NCI-H146 treated with DMSO at 0.1 percent for 48 hours (cell line): ENCODE data around the gene CLK2.

Source experiments
- DNase-seq: peaks from one replicate; lab custom pipeline; 2025; ENCODE audit not compliant: unreplicated experiment; lab: John Stamatoyannopoulos, UW

The CLK2 gene

GRCh38 chr1:155273343-155274245 lies at the start of gene CLK2:
TSS of gene CLK2 (minus strand) at chr1:155273504. CDS start at chr1:155270977, 2,527 bp downstream.
- peak; percentile 95 for DNase-seq

DNA sequence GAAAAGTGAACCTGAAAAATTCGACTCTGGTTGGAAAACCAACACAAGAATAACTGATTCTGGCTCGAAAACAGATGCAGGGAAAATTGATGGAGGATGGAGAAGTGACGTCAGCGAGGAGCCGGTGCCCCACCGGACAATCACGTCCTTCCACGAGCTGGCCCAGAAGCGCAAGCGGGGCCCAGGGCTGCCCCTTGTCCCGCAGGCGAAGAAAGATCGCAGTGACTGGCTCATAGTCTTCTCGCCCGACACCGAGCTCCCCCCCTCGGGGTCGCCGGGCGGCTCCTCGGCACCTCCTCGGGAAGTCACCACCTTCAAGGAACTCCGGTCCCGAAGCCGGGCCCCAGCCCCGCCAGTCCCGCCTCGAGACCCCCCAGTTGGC lies 49.3 kb upstream of the CLK2 start:
- DNase-seq: no peak

GRCh38 chr1:155321639-155322503 lies 48.6 kb upstream of the CLK2 start:
- DNase-seq: no peak

- peak; percentile 10 for DNase-seq
Observed at GRCh38 chr1:155320661-155321617, 47.6 kb upstream of the CLK2 start, which contains the start of gene RUSC1. TSS of gene RUSC1 (plus strand) at chr1:155320894. CDS start at chr1:155321774, 880 bp downstream.

DNA sequence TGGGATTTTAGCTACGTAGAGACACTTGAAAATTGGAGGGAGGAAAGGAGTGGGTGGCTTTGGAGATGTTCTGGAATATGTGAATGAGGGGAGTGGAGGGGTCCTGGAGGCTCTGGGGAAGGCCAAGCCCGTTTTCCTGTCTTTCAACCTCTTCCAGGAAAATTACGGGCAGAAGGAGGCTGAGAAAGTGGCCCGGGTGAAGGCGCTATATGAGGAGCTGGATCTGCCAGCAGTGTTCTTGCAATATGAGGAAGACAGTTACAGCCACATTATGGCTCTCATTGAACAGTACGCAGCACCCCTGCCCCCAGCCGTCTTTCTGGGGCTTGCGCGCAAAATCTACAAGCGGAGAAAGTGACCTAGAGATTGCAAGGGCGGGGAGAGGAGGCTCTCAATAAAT lies 46.9 kb upstream of the CLK2 start:
- no peak for DNase-seq

GRCh38 chr1:155319536-155319935 lies 46.2 kb upstream of the CLK2 start:
- no peak for DNase-seq

GRCh38 chr1:155318082-155318481 lies 44.8 kb upstream of the CLK2 start:
- DNase-seq: no peak

DNA sequence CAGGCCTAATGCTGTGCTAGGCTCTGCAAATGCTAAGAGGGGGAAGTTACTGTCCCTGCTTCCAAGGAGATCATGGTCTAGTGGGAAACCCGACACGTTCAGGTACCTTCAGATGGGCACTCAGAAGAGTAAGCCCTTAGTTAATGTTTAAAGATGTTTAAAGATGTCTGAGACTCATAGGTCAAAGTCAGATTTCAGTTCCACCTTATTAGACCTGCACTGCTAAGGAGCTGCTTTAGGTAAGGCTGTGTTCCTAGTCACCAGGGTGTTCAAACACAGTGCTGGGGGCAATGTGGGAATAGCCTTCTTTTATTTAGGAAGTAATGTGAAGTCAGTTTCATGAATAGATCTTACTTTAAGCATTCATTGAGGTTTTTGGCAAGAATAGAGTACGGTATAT lies 43.6 kb upstream of the CLK2 start:
- no peak for DNase-seq

DNA sequence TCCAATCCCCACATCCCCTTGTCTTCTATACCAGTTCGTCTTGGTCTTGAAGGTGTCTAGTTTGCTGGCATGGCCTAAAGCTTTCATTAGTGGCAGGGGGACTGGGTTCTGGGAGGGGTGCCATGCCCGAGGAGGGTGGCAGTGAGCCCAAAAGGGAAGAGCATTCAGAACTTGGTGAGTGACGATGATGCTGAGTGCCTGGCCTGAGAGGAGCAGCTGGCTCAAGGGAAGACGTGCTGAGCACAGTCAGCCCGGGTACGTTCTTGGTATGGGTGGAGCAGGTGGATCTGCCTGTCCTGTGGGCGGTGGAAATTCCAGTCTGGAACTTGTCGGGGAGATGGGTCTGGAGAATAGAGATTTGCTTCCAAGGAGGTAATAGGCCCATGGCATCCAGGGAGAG lies 40.0 kb upstream of the CLK2 start:
- no peak for DNase-seq

GRCh38 chr1:155309423-155310021 lies 36.2 kb upstream of the CLK2 start:
- no peak for DNase-seq

DNA sequence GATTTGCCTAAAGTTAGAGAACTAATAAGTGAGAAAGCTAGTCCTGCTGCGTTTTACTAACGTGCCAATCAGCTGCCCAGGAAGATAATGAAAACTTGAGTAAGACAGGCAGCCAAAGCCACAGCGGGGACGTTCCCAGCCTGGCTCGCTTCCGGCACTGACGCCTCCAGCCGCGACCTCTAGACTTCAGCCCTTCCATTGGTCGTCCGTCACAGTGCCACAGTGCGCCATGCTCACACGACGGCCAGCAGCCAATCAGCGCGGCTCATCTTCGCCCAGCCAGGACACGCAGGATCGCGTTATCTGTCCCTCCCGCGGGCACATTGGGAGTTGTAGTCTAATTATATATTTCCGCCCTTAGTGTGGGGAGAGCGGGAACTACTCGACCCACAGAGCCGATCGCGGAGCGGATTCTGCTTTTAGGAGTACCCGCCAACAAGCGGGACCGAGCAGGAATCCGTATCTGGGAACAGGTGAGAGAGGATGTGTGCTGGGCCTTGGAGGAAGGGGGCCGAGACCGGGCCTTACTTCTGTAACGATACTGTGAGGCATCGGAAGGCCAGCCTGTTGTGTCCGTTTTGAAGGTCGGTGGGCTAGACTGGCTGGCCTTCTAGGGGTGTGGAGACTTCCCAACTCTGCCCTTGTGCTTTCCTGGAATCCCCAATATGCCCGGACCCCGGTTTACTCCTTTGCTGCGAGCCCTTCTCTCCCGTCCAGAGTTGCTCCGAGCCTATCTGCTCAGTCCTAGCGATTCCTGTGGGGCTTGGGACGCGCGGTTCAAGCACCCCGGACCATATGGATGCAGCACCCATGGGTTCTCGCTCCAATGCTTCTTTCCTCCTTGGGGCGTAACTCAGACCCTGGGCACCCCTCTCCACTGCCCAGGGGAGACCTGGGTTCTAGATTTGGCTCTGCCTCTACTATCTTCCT lies 35.5 kb upstream of the CLK2 start, which contains the start of gene FDPS:
Gene FDPS (plus strand): TSS at position 374 of the 930 bp plus-strand sequence. CDS start 924 bp downstream, outside the sequence.
- peak; percentile 97 for DNase-seq

DNA sequence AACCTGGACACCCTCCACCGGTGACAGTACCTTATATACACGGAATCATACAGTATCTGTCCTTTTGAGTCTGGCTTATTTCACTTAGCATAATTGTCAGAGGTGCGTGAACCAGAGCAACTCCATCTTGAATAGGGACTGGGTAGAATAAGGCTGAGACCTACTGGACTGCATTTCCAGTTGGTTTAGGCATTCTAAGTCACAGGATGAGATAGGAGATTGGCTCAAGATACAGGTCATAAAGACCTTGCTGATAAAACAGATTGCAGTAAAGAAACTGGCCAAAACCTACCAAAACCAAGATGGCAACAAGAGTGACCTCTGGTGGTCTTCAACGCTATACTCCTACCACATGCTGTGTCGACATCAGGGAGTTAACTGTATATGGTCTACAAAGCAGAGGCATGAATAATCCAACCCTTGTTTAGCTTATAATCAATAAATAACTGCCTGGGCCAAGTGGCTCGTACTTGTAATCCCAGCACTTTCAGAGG lies 34.0 kb upstream of the CLK2 start:
- DNase-seq: peak; percentile 17

- DNase-seq: no peak
Observed at GRCh38 chr1:155305881-155306391, 32.6 kb upstream of the CLK2 start.

DNA sequence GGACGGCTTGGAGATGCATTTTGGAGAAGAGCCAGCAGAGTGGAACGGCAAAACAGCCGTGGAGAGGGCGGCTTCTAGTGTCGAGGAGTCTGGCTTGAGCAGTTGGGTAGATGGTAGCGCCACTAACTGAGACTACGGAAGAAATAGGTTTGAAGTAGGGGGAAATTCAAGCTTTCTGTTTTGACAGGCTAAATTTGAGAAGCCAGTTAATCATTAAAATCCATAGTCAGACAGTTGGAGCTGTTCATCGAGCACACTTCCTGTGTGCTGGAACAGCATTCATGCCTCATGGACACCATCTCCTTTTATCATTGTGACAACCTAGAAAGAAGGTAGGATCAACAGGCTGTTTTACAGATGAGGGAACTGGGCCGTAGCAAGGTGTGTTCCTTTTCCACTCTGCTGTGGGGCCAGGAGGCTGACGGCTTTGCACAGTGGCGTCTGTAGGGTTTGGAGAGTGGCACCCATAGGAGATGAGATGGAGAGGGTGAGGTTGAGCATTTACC lies 31.3 kb upstream of the CLK2 start:
- no peak for DNase-seq

DNA sequence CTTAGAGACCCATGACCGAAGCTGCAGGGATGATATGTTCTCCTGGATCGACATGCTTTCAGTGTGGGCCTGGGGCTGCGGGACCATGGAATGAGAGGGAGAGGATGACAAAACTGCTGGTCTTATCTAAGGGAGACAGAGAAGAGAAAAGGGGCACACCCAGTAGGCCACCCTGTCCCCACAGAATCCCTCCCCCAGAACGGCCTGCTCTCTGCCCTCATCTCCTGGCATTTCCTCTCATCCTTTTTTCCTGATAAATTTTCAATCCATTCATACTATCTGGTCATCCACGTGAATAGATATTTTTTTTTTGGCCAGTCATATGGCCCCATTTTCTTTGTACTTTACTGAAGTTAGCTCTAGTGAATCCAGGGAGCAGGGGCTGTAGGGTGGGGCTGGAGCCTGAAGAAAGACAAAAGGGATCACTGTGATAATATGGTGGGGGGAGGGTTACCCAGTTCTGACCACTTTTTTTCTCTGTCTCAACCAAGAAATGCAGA lies 28.1 kb upstream of the CLK2 start, which contains the start of gene PKLR:
Gene PKLR (minus strand): TSS at position 97 of the 500 bp plus-strand sequence. CDS start 43 bp downstream, at position 54.
- no peak for DNase-seq

DNA sequence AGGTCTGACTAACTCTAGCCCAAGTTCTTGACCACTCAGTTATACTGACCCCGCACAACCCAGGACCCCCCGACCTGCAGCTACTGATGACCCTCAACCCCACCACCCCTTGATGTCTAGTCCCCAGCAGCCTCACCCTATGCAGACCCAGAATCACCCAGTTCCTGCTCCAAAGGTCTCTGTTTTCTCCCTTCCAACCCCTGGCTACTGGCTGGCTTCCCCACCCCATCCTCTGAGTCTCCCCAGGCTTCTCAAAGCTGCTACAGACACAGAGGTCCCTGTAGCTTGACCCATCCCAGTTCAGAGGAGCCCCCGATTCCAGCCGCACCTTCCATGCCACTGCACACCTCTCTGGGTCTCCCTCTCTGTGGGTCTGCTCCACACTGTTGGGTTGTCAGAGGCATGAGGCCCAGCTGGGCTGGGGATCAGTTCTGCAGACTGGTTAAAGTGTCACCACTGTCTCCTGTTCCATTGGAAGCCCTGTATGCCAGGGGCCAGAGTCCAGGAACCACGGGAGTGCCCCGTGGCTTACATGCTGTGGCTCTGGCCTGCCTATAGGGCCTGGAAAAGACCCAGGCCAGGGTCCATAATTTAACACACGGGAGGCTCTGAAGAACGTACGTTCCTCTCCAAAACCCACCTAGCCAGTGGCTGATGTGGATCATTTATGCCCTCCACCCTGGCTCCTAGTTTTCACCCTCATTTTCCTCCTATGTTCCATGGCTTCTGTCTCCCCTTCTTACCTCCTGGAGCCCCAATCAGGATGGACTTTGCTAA lies 27.4 kb upstream of the CLK2 start:
- DNase-seq: no peak

DNA sequence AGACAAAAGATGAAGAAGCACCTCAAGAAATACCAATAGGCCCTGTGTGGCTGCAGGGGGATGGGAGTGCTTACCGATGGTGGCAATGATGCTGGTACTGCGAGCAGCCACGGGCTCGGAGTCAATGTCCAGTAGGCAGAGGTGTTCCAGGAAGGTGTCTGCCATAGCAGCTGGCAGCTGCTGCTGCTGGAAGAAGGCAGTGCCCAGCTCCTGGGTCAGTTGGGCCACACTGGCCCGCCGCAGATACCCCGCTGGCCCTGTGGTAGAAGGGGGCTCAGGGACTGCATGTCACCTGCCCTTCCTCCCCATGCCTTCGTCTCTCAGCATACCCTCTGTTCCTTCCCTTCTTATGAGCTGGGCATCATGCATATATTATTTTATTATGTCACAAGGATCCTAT lies 26.7 kb upstream of the CLK2 start:
- DNase-seq: no peak
